Measurements from ENCODE around the gene PPARG. TPM values are rescaled to one million over a fixed set of nuclear protein-coding genes. Genes with fewer than 3 reads are reported as not detected.
"Not testable (repeated sequence)": the region's sequence is repeated elsewhere in the genome, so short reads cannot be mapped to it uniquely, and the experiment has no call there.

Gene PPARG
- polyA plus RNA-seq, 1 donor (not counting 4 experiments of a cell fraction or from before 2014, with no cell fraction given): 3.1 TPM

GRCh38 chr3:12285003-12285555, 3.8 kb upstream of the PPARG start:
- Histone ChIP-seq H3K79me2 (ENCODE audit: control insufficient read depth, insufficient read depth, low read length) (no peaks in the 10 kb centered on the region), H3K4me3 (ENCODE audit: control insufficient read depth in 2 of 3, extremely low read depth in 1 of 3, insufficient read depth in 2 of 3, low read depth in 1 of 3, low read length in 3 of 3) (no peak overlapping the region), H3K4me1 (ENCODE audit: control insufficient read depth, extremely low read depth, insufficient read depth, low read length) (peaks cover 3% of the 10 kb centered on the region), H3K9me1 (ENCODE audit: control insufficient read depth, extremely low read depth, insufficient read depth, low read length) (no peaks in the 10 kb centered on the region), H4K20me1 (ENCODE audit: control insufficient read depth, extremely low read depth, insufficient read depth, low read length) (no peaks in the 10 kb centered on the region), H3K4me2 (ENCODE audit: control insufficient read depth, extremely low read depth, insufficient read depth, low read depth, low read length) (no peak overlapping the region), H3K9ac (ENCODE audit: control insufficient read depth, extremely low read depth, insufficient read depth, low read length) (no peak overlapping the region), H3K27me3 (ENCODE audit: control insufficient read depth, extremely low read depth, insufficient read depth, low read length) (peaks cover 24% of the 10 kb centered on the region), H3K36me3 (ENCODE audit: control insufficient read depth in 2 of 2, extremely low read depth in 1 of 2, insufficient read depth in 2 of 2, low read length in 2 of 2) (no peaks in the 10 kb centered on the region), H3K9me3 (ENCODE audit: control insufficient read depth, low read depth, low read length) (no peaks in the 10 kb centered on the region), H2AFZ (ENCODE audit: control insufficient read depth, low read length) (no peak overlapping the region), H3K27ac (ENCODE audit: control insufficient read depth, insufficient read depth, low read length) (no peak overlapping the region)
- DNase-seq (ENCODE audit: low read depth, low spot score): no peak
- dilution Hi-C loops (cut with MboI; ENCODE audit: extremely low pct_ligation_motif_present, low sequenced_read_pairs): no loop called here
- no peak for FAIRE-seq
- TF ChIP-seq CTCF (optimal IDR thresholded peaks at IDR 0.05 in 1 of 3, IDR thresholded peaks at IDR 0.05 in 1 of 3, conservative IDR thresholded peaks at IDR 0.05 in 1 of 3; ENCODE audit: extremely low read depth in 1 of 3, insufficient read depth in 2 of 3, low read length in 3 of 3) (no peak), EZH2 (IDR thresholded peaks at IDR 0.05; ENCODE audit: low read length) (no peak)

- H3K4me1 ChIP-seq (ENCODE audit: control insufficient read depth, extremely low read depth, insufficient read depth, low read length); H3K9me3 ChIP-seq (ENCODE audit: control insufficient read depth, low read depth, low read length); FAIRE-seq; H3K79me2 ChIP-seq (ENCODE audit: control insufficient read depth, insufficient read depth, low read length); H2AFZ ChIP-seq (ENCODE audit: control insufficient read depth, low read length); dilution Hi-C loops (cut with MboI; ENCODE audit: extremely low pct_ligation_motif_present, low sequenced_read_pairs); H3K9me1 ChIP-seq (ENCODE audit: control insufficient read depth, extremely low read depth, insufficient read depth, low read length); H3K4me3 ChIP-seq (ENCODE audit: control insufficient read depth in 2 of 3, extremely low read depth in 1 of 3, insufficient read depth in 2 of 3, low read depth in 1 of 3, low read length in 3 of 3); DNase-seq (ENCODE audit: low read depth, low spot score); H3K9ac ChIP-seq (ENCODE audit: control insufficient read depth, extremely low read depth, insufficient read depth, low read length); H3K27ac ChIP-seq (ENCODE audit: control insufficient read depth, insufficient read depth, low read length); H3K4me2 ChIP-seq (ENCODE audit: control insufficient read depth, extremely low read depth, insufficient read depth, low read depth, low read length); H4K20me1 ChIP-seq (ENCODE audit: control insufficient read depth, extremely low read depth, insufficient read depth, low read length); H3K36me3 ChIP-seq (ENCODE audit: control insufficient read depth in 2 of 2, extremely low read depth in 1 of 2, insufficient read depth in 2 of 2, low read length in 2 of 2): not testable (repeated sequence)
- H3K27me3 ChIP-seq (ENCODE audit: control insufficient read depth, extremely low read depth, insufficient read depth, low read length): peaks cover 24% of the 10 kb centered on the region
Observed at GRCh38 chr3:12285779-12286178, 3.1 kb upstream of the PPARG start.

GRCh38 chr3:12286504-12286903, 2.4 kb upstream of the PPARG start:
- H2AFZ ChIP-seq (ENCODE audit: control insufficient read depth, low read length): no peak overlapping the region
- H3K79me2 ChIP-seq (ENCODE audit: control insufficient read depth, insufficient read depth, low read length): no peaks in the 10 kb centered on the region
- DNase-seq (ENCODE audit: low read depth, low spot score) (no peak), FAIRE-seq (no peak)
- H3K9me1 ChIP-seq (ENCODE audit: control insufficient read depth, extremely low read depth, insufficient read depth, low read length): no peaks in the 10 kb centered on the region
- dilution Hi-C loops (cut with MboI; ENCODE audit: extremely low pct_ligation_motif_present, low sequenced_read_pairs): no loop called here
- peaks cover 24% of the 10 kb centered on the region for H3K27me3 ChIP-seq (ENCODE audit: control insufficient read depth, extremely low read depth, insufficient read depth, low read length)
- no peaks in the 10 kb centered on the region for H3K36me3 ChIP-seq (ENCODE audit: control insufficient read depth in 2 of 2, extremely low read depth in 1 of 2, insufficient read depth in 2 of 2, low read length in 2 of 2)
- no peak overlapping the region for H3K27ac ChIP-seq (ENCODE audit: control insufficient read depth, insufficient read depth, low read length)
- no peak overlapping the region for H3K4me3 ChIP-seq (ENCODE audit: control insufficient read depth in 2 of 3, extremely low read depth in 1 of 3, insufficient read depth in 2 of 3, low read depth in 1 of 3, low read length in 3 of 3)
- no peaks in the 10 kb centered on the region for H4K20me1 ChIP-seq (ENCODE audit: control insufficient read depth, extremely low read depth, insufficient read depth, low read length)
- H3K4me1 ChIP-seq (ENCODE audit: control insufficient read depth, extremely low read depth, insufficient read depth, low read length): peaks cover 3% of the 10 kb centered on the region
- H3K4me2 ChIP-seq (ENCODE audit: control insufficient read depth, extremely low read depth, insufficient read depth, low read depth, low read length): no peak overlapping the region
- no peak overlapping the region for H3K9ac ChIP-seq (ENCODE audit: control insufficient read depth, extremely low read depth, insufficient read depth, low read length)
- no peak for TF ChIP-seq EZH2 (IDR thresholded peaks at IDR 0.05; ENCODE audit: low read length)
- TF ChIP-seq CTCF (optimal IDR thresholded peaks at IDR 0.05 in 1 of 3, IDR thresholded peaks at IDR 0.05 in 1 of 3, conservative IDR thresholded peaks at IDR 0.05 in 1 of 3; ENCODE audit: extremely low read depth in 1 of 3, insufficient read depth in 2 of 3, low read length in 3 of 3): no peak
- no peaks in the 10 kb centered on the region for H3K9me3 ChIP-seq (ENCODE audit: control insufficient read depth, low read depth, low read length)
